Measurements from ENCODE around the gene APCS. TPM values are rescaled to one million over a fixed set of nuclear protein-coding genes. Genes with fewer than 3 reads are reported as not detected.

Gene APCS
- total RNA-seq (ENCODE audit: low replicate concordance), result not detected in 2 replicates

GRCh38 chr1:159587461-159587951 lies at the start of gene APCS:
Gene APCS (plus strand): TSS chr1:159587826. CDS start chr1:159587922, 96 bp downstream.

Other genes with a start within 250 kb of the APCS start
- not detected in 2 replicates for gene OR10J4, start 155.6 kb upstream of the APCS start, total RNA-seq (ENCODE audit: low replicate concordance)
- not detected in 2 replicates for gene OR10J1, start 148.1 kb upstream of the APCS start, total RNA-seq (ENCODE audit: low replicate concordance)
- not detected in 2 replicates for gene OR10J5, start 51.8 kb upstream of the APCS start, total RNA-seq (ENCODE audit: low replicate concordance)
- gene CRP, start 126.8 kb downstream of the APCS start, total RNA-seq (ENCODE audit: low replicate concordance), result not detected in 2 replicates
- 14.4 and 40.7 TPM in 2 replicates for gene DUSP23, start 193.1 kb downstream of the APCS start, total RNA-seq (ENCODE audit: low replicate concordance)
- not detected in 2 replicates for gene FCRL6, start 214.5 kb downstream of the APCS start, total RNA-seq (ENCODE audit: low replicate concordance)
- gene SLAMF8, start 239.0 kb downstream of the APCS start, total RNA-seq (ENCODE audit: low replicate concordance), result not detected in 2 replicates